Glutamatergic neuron (in vitro differentiated cells): Measurements from ENCODE around the gene PEX16. TPM values are rescaled to one million over a fixed set of nuclear protein-coding genes. Genes with fewer than 3 reads are reported as not detected.

Experiments used
- DNase-seq: peaks from one replicate; pipeline ENCODE4 v3.0.0; 2022
- H3K27ac Mint-ChIP-seq: one replicate; pipeline ENCODE4 v1.8.0; 2020; ENCODE audit warnings: mild to moderate bottlenecking, mixed read lengths, inconsistent platforms; ENCODE audit not compliant: unreplicated experiment
- H3K27me3 Mint-ChIP-seq: one replicate; pipeline ENCODE4 v1.8.0; 2020; ENCODE audit warnings: mild to moderate bottlenecking, moderate library complexity, mixed read lengths, inconsistent platforms; ENCODE audit not compliant: unreplicated experiment
- H3K36me3 Mint-ChIP-seq: one replicate; pipeline ENCODE4 v1.8.0; 2020; ENCODE audit warnings: mild to moderate bottlenecking, mixed read lengths, inconsistent platforms; ENCODE audit not compliant: unreplicated experiment
- H3K4me1 Mint-ChIP-seq: one replicate; pipeline ENCODE4 v1.8.0; 2020; ENCODE audit warnings: mild to moderate bottlenecking, low read depth, mixed read lengths, inconsistent platforms; ENCODE audit not compliant: unreplicated experiment
- H3K4me3 Mint-ChIP-seq: one replicate; pipeline ENCODE4 v1.8.0; 2020; ENCODE audit warnings: mild to moderate bottlenecking, mixed read lengths, inconsistent platforms; ENCODE audit not compliant: unreplicated experiment
- H3K9me3 Mint-ChIP-seq: one replicate; pipeline ENCODE4 v1.8.0; 2020; ENCODE audit warnings: mild to moderate bottlenecking, moderate library complexity, mixed read lengths, inconsistent platforms; ENCODE audit not compliant: unreplicated experiment
- total RNA-seq: library from RNA; stranded (reverse); fragmentation: NEBNext Ultra II Directional; extraction: Animal tissue kit (Norgen Biotek cat#: 25700); gene quantifications from one replicate; pipeline ENCODE4 v1.2.1, GENCODE V29; 2021; ENCODE audit not compliant: unreplicated experiment
- TF ChIP-seq, protein P1 (sequence below): fragments of 200-600 bp; sonication (generic); IDR thresholded peaks from one replicate; pipeline ENCODE4 v1.5.0; 2021; ENCODE audit not compliant: partially characterized antibody, unreplicated experiment

Gene PEX16
- total RNA-seq, 1 donor from 2014 or later: 51.8 TPM

DNA sequence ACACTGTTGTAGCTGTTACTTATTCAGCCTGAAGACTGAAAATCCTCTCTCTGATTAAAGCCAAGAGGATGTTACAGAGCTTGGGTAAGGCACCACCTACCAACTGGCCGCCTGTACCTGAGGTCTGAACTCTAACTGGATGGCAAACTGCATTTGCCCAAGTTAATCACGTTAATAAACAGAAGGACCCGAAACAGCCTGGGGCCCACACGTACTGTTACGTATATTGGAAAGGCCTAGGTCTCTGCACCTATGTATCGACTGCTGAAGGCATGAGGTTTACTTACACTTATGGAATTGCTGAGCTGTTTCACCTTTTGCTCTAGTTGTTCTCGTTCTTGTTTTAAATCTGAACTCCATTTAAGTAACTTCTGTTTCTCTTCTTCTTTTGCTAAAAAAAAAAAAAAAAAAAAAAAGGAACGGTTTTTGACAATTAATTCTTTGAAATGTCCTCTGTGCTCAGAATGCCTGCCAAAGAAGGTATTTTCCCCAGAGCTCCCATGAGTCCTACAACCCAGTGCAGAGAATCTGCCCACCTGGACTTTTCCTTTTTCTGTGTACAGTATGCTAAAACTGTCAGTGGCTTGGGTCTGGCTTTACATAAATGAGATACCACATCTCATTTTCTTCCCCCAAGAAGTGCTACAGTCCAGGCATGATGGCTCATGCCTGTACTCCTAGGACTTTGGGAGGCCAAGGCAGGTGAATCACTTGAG lies 17.8 kb upstream of the PEX16 start:
- Mint-ChIP-seq H3K4me1 (peaks cover 4% of the 10 kb centered on the region), H3K27ac (no peak overlapping the region), H3K9me3 (peaks cover 3% of the 10 kb centered on the region), H3K4me3 (no peak overlapping the region), H3K36me3 (peaks cover 5% of the 10 kb centered on the region), H3K27me3 (peaks cover 3% of the 10 kb centered on the region)
- DNase-seq: no peak
- TF ChIP-seq, protein P1, sequence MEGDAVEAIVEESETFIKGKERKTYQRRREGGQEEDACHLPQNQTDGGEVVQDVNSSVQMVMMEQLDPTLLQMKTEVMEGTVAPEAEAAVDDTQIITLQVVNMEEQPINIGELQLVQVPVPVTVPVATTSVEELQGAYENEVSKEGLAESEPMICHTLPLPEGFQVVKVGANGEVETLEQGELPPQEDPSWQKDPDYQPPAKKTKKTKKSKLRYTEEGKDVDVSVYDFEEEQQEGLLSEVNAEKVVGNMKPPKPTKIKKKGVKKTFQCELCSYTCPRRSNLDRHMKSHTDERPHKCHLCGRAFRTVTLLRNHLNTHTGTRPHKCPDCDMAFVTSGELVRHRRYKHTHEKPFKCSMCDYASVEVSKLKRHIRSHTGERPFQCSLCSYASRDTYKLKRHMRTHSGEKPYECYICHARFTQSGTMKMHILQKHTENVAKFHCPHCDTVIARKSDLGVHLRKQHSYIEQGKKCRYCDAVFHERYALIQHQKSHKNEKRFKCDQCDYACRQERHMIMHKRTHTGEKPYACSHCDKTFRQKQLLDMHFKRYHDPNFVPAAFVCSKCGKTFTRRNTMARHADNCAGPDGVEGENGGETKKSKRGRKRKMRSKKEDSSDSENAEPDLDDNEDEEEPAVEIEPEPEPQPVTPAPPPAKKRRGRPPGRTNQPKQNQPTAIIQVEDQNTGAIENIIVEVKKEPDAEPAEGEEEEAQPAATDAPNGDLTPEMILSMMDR: no peak

DNA sequence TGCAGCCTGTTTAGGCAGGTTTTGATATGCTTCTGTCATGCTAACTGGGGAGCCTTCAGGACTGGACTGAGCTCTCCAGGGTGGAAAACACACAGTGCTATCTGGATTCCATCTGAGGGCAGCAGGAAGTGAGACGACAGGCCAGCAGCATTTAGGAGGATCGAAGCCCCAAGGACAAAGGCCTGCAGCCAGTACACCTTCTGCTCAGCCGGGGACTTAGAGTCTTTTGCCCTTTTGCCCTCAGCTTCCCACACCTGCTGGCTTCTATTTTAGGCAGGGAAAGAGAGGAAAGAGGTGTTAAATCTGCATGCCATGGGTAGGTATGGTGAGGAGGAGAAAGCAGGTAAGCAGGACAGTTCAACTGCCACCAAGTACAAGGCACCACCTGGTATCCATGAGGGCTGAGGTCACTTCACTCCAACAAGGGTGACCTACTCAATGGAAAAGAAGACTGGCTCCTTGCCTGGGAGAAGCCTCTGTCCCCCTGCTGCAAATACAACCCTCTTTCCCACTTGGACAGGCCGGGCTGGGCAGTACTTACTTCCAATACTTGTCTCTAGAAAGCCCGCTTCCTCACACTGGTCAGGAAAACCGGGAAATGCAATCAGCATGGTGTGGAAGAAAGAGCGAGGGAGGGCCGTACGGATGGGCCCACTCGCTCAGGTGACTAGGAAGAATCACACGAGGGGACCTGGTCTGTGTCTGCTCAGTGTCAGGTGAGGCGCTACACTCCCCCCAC lies 17.1 kb upstream of the PEX16 start:
- Mint-ChIP-seq H3K9me3 (peaks cover 3% of the 10 kb centered on the region), H3K4me1 (peaks cover 8% of the 10 kb centered on the region), H3K27me3 (peaks cover 3% of the 10 kb centered on the region), H3K27ac (no peak overlapping the region), H3K4me3 (no peak overlapping the region), H3K36me3 (peaks cover 5% of the 10 kb centered on the region)
- TF ChIP-seq, protein P1: no peak
- no peak for DNase-seq

DNA sequence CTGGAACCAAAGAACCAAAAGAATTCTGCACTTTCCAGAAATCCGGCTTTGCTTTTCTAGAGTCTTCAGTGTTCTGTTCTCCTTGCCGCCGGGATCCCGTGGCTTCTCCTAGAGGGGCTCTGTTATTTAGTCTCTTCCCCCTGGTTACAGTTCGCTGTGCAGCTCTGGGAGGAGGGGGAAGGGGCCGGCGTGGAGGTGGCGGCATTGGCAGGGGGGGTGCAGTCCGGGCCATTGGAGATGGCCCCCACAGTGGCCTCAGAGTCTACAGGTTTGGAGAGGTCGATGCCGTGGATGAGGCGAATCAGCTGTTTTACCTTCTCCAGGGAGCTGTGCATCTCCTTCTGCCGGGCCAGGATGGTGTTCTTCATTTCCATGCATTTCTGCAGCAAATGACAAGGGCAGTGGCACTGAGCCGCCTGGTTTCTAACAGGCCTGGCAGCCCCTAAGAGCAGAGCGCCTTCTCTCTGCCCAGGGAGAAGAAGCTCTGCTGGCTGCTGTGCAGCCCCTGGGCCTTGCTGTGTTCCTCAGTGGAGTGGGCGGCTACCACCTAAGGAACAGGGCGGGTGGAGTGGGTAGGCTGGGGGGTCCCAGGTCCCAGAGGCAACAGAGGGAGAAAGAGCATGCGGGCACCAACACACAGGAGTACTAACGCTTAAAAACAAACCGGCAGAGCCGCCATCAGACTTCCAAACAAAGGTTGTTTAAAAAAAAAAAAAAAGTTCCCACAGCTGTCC lies 16.3 kb upstream of the PEX16 start:
- H3K27ac Mint-ChIP-seq: no peak overlapping the region
- peaks cover 8% of the 10 kb centered on the region for H3K4me1 Mint-ChIP-seq
- peaks cover 3% of the 10 kb centered on the region for H3K27me3 Mint-ChIP-seq
- TF ChIP-seq, protein P1: no peak
- no peak for DNase-seq
- peaks cover 5% of the 10 kb centered on the region for H3K36me3 Mint-ChIP-seq
- H3K9me3 Mint-ChIP-seq: peaks cover 5% of the 10 kb centered on the region
- no peak overlapping the region for H3K4me3 Mint-ChIP-seq

DNA sequence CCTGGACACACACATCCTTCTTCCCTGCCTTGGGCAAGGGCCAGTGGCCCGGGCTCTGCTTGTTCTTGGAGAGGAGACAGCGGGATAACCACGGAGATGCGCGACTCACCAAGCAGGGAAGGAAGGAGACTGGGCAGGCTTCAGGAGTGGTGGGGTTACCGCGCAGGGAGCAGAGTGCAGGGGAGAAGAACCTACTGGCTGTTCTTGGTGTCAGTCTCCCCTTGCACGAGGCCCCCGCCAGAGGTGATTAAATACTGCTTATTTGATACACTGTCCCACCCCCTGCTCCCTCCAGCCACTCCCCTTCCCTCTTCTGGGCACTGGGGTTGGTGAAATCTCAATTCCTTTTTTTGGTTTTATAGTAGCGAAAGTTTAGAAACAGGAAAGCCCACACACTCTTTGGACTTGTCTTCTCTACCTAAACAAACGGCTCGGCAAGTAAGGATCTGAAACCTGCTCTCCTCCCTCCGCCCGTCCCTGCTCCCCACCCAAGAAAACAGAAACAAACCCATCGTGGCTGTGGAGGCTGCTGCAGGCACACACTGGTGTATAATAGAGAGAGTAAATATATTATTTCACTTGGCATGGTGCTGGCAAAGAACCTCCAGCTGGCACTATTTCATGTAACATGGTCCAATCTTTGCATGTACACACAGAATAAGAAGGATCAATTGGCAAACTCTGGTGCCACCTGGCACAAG lies 15.6 kb upstream of the PEX16 start:
- Mint-ChIP-seq H3K27me3 (peaks cover 3% of the 10 kb centered on the region), H3K27ac (no peak overlapping the region), H3K9me3 (peaks cover 5% of the 10 kb centered on the region), H3K4me3 (no peak overlapping the region), H3K4me1 (peaks cover 5% of the 10 kb centered on the region), H3K36me3 (peaks cover 5% of the 10 kb centered on the region)
- TF ChIP-seq, protein P1: no peak
- no peak for DNase-seq
